ENCODE results near the gene SPSB1.

DNA sequence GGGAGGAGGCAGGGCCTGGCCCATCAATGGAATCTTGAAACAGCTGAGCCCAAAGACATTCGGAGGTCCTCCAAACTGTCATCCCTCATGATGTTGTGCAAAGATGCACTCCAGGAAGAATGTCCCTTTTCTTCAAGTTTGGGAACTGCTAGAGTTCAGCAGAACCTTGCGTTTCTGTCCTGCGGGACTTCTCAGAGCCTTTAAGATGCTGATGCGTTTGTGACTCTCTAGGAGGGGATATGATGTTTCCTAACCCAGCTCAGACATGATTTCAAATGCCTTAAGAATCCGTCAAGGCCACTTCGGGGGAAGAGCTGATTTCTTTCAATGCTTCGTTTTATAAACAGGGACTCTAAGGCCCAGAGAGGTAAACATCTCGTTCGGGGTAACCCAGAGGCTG, 35.5 kb downstream of the SPSB1 start:
- TF ChIP-seq, protein P1, sequence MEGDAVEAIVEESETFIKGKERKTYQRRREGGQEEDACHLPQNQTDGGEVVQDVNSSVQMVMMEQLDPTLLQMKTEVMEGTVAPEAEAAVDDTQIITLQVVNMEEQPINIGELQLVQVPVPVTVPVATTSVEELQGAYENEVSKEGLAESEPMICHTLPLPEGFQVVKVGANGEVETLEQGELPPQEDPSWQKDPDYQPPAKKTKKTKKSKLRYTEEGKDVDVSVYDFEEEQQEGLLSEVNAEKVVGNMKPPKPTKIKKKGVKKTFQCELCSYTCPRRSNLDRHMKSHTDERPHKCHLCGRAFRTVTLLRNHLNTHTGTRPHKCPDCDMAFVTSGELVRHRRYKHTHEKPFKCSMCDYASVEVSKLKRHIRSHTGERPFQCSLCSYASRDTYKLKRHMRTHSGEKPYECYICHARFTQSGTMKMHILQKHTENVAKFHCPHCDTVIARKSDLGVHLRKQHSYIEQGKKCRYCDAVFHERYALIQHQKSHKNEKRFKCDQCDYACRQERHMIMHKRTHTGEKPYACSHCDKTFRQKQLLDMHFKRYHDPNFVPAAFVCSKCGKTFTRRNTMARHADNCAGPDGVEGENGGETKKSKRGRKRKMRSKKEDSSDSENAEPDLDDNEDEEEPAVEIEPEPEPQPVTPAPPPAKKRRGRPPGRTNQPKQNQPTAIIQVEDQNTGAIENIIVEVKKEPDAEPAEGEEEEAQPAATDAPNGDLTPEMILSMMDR (optimal IDR thresholded peaks at IDR 0.05 in 1 of 3, IDR thresholded peaks at IDR 0.05 in 1 of 3, conservative IDR thresholded peaks at IDR 0.05 in 1 of 3; ENCODE audit: extremely low read depth in 1 of 3, insufficient read depth in 2 of 3, low read length in 3 of 3), result no peak
- no peak for TF ChIP-seq EZH2 (IDR thresholded peaks at IDR 0.05; ENCODE audit: low read length)

All from keratinocyte (primary cell).